HG02571 (cell line): ENCODE data around the gene NDUFAF2.
"Not testable (repeated sequence)": the region's sequence is repeated elsewhere in the genome, so short reads cannot be mapped to it uniquely, and the experiment has no call there.

ENCODE experiments used
- ATAC-seq: cut with Tn5 transposase; IDR thresholded peaks from one replicate; pipeline ENCODE4 v1.9.1; 2021; ENCODE audit warnings: mild to moderate bottlenecking, moderate library complexity; ENCODE audit not compliant: unreplicated experiment

Gene NDUFAF2

GRCh38 chr5:60992871-60993270 is 47.9 kb downstream of the NDUFAF2 start:
- ATAC-seq: no peak

DNA sequence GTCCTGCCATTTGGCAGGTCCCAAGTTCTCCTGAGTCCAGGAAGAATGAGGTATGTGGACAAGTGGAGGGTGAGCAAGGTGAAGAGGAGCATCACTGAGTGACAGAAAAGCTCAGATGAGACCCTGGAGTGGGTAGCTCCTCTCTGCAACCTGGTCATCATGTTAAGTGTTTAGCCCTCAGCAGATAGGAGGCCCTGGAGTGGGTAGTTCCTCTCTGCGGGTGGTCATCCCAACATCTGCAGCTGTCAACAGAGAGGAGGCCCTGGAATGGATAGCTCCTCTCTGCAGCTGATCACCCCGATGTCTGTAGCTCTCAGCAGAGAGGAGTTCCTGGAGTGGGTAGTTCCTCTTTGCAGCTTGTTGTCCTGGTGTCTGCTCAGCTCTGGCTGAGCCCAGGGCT is 48.4 kb downstream of the NDUFAF2 start:
- no peak for ATAC-seq

DNA sequence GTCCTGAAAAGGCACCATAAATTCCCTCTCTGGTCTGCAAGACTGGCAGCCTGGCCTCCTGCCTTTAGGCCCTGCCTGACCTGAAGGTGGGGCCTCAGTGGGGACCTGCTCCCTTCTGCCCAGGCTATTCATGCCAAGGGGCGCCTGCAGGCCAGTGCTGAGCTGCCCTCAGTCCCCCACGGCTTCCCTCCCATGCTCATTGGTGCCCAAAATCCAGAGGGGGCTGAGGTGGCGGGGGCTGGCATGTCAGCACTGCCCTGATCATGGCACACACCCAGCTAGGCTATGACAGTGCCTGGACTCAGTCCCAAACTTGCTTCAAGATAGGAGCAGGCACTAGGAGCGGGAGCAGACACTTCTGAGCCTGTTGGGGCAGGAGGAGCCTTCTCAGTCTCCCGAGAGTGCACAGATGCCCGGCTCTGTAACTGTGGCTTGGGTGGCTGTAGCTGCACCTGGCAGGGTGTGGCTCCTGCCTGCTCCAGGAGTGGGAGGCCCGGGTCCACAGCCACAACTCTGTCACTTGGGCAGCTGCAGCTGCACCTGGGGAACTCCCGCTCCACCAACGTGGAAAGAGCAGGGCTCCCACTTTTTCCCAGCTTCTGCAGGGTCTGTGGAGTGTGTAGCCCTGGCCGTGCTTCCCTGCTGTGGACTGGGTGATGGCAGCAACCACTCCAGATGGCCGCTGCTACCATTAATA is 49.0 kb downstream of the NDUFAF2 start:
- no peak for ATAC-seq

DNA sequence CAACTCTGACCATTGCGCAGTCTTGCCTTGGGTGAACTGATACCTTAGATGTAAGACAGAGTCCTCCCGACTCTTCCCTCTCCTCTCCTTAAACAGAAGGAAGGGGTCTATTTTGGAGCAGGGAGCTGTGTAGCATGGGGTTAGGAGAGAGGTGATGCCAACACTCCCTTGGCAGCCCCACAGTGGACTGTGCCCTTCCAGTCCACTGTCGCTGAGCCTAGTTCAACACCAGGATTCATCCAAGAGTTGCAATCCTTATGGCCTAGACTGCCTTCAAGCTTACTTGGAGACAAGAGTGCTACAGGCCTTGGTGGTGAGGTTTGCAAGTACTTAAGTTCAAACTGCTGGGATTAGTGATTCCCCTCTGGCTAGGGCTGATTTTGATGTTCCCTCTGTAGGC is 51.4 kb downstream of the NDUFAF2 start:
- no peak for ATAC-seq

GRCh38 chr5:60997721-60998120 is 52.7 kb downstream of the NDUFAF2 start:
- ATAC-seq: no peak

DNA sequence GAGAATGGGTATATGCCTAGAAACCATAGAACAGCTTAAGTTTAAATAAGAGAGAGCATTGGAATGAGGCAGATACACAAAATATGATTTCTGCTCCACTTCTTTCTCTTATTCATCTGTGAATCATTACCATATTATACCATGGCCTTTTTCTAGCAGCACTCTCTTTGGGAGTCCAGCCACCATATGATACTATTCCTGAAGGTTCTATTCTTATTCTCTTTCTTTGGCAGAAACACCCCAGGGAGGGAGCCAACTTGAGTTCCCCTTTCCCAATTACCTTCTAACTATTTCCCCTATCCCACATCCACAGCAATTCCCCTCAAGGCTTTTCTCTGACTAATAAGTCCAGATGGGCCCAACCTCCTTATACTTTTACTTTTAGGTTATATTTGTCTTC is 55.9 kb downstream of the NDUFAF2 start:
- ATAC-seq: no peak

- no peak for ATAC-seq
These were observed 56.6 kb downstream of the NDUFAF2 start for GRCh38 chr5:61001647-61002046.

DNA sequence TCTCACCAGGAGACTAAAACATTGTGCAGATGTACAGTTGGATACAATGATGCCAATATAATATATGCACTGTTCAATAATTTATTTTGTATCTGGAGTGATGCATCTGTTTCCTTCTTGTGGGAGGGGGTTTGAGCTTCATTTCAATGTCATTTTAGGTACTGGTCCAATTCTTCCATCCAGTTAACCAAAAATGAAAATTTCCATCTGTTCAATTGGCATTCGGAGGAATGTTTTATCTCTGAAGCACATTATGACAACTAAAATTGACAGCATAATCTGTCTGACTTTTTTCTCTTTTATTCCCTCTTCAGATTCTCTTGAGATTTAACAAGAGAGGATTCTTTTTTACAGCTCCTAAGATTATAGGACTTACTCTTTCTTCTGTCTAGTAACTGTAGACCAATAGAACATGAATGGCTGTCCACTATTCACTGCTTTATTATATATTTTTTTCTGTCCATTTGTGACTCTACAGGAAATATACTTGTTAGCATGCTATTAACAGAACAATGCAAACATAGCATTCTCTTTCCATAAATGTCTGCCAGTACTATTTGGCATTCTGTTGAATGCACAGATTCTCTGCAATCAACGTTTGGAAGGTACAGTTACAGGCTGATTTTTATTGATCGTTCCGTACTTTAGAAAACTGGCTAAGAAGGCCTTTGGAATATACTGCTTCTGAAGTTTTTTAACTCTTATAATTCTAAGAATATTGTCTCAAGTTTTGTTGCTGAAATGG is 57.8 kb downstream of the NDUFAF2 start:
- no peak for ATAC-seq

DNA sequence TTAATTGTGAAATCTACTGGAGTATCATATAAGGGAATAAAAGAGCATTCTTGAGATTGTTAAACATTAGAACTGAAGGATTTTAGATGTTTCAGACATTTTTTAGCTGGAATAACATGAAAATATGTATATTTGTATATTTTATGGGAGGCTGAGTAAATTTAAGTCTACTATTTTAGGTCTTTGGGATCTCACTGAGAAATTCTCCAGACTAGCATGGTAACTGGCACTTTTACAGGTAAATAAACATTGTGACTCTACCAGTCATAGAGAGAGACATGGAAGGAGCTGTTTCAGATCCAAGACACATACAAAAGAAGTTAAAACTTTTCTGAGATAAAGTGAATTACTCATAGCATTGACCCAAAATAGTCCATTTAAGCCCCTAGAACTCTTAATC is 59.4 kb downstream of the NDUFAF2 start:
- no peak for ATAC-seq

- ATAC-seq: no peak
These were observed 64.9 kb downstream of the NDUFAF2 start for GRCh38 chr5:61009907-61010306.

GRCh38 chr5:61010467-61011454 is 65.8 kb downstream of the NDUFAF2 start:
- ATAC-seq: no peak

DNA sequence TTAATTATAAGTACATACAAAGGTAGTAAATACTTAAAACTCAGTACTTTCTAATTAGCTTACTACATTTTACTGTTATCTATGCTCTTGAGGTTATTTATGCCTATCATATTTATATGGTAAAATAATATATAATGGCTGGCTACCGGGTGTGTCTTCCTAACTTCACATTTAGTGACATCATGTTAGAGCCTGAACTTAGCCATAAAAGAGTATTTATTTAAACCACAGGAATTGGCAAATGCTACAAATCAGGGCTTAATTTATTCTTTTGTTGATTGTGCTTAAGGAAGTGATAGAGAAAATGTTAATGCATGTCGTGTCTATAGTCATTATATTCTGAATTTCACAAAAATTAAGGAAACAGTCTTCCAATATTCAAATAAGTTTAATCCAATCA is 73.1 kb downstream of the NDUFAF2 start:
- ATAC-seq: no peak

GRCh38 chr5:61019642-61020041 is 74.6 kb downstream of the NDUFAF2 start:
- ATAC-seq: no peak

DNA sequence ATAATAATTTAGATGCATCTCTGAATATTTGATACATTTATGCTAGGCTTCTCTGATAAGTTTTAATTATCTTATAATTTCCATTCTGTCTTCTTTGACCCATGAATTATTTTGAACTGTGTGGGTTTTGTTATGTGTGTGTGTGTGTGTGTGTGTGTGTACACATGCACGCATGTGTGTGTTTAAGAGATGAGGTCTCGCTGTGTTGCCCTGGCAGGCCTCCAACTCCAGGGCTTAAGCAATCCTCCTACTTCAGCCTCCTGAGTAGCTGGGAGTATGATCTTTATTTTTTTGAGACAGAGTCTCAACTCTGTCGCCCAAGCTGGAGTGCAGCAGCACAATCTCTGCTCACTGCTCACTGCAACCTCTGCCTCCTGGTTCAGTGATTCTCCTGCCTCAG is 75.4 kb downstream of the NDUFAF2 start:
- ATAC-seq: no peak

- ATAC-seq: no peak
These were observed 78.1 kb downstream of the NDUFAF2 start for GRCh38 chr5:61023131-61023530.

GRCh38 chr5:61026004-61026403 is 81.0 kb downstream of the NDUFAF2 start:
- no peak for ATAC-seq

GRCh38 chr5:61028382-61028781 is 83.4 kb downstream of the NDUFAF2 start:
- ATAC-seq: no peak

GRCh38 chr5:61029456-61030162 is 84.6 kb downstream of the NDUFAF2 start:
- no peak for ATAC-seq

DNA sequence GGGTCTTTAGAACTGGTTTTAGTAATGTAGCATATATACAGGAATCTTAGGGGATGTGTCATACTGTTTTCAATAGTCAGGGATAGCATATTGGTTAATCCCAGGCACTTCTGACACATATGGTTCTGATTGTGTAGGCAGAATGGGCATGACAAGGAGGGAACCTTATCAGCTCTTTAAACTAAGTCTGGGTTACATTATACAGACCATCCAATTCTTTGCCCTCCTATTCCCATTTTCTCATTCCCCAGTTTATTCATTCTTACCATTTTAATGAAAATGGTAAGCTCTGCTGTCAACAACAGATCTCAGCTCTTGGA is 85.1 kb downstream of the NDUFAF2 start:
- no peak for ATAC-seq

GRCh38 chr5:61031301-61031700 is 86.3 kb downstream of the NDUFAF2 start:
- not testable (repeated sequence) for ATAC-seq

GRCh38 chr5:61044545-61044944 is 99.5 kb downstream of the NDUFAF2 start:
- ATAC-seq: no peak
